H1 (cell line): Measurements from ENCODE around the gene PDHX. TPM values are rescaled to one million over a fixed set of nuclear protein-coding genes. Genes with fewer than 3 reads are reported as not detected.

Experiments
- CTCF ChIA-PET: fragments of 300-600 bp; sonication (Branson Sonifier 250); formaldehyde crosslinking; loops from one replicate; lab custom pipeline; 2021; ENCODE audit not compliant: partially characterized antibody; lab: Charles Lee
- POLR2A ChIA-PET: fragments of 300-600 bp; sonication (Branson Sonifier 250); formaldehyde crosslinking; loops from one replicate; lab custom pipeline; 2021; ENCODE audit warnings: inconsistent platforms; ENCODE audit not compliant: partially characterized antibody; lab: Charles Lee
- DNase-seq, 2 experiments: peaks; one replicate each; pipeline versions ENCODE4 v3.0.0 to v3.0.0-alpha.2; 2010 to 2022; ENCODE audit warnings: low spot score in 2 of 2, low read depth in 1 of 2, mixed read lengths in 1 of 2
- FAIRE-seq: peaks from 2 replicates; lab custom pipeline; 2011; peaks lifted over from hg19 to GRCh38; lab: Jason Lieb, UNC
- H2AFZ ChIP-seq: 2 replicates; pipeline ENCODE4 v1.8.1; 2012; ENCODE audit warnings: low read length, inconsistent platforms
- H2AK5ac ChIP-seq: 2 replicates; pipeline ENCODE4 v1.6.1; 2013; ENCODE audit warnings: low read depth, low read length
- H2BK120ac ChIP-seq: replicated peaks from 2 replicates; pipeline ENCODE3; 2013; ENCODE audit warnings: low read depth, low read length, inconsistent platforms
- H2BK12ac ChIP-seq: 2 replicates; pipeline ENCODE4 v1.6.1; 2013; ENCODE audit warnings: low read depth, low read length
- H2BK15ac ChIP-seq: 2 replicates; pipeline ENCODE4 v1.6.1; 2013; ENCODE audit warnings: low read length
- H2BK20ac ChIP-seq: 2 replicates; pipeline ENCODE4 v1.6.1; 2013; ENCODE audit warnings: low read length
- H2BK5ac ChIP-seq: 2 replicates; pipeline ENCODE4 v1.6.1; 2013; ENCODE audit warnings: low read depth, low read length
- H3K14ac ChIP-seq: 2 replicates; pipeline ENCODE4 v1.6.1; 2013; ENCODE audit warnings: inconsistent platforms; ENCODE audit not compliant: insufficient read length
- H3K18ac ChIP-seq: 2 replicates; pipeline ENCODE4 v1.6.1; 2013; ENCODE audit warnings: low read length; ENCODE audit errors: extremely low read depth
- H3K23ac ChIP-seq: 2 replicates; pipeline ENCODE4 v1.6.1; 2013; ENCODE audit warnings: inconsistent platforms; ENCODE audit not compliant: insufficient read length
- H3K23me2 ChIP-seq: 2 replicates; pipeline ENCODE4 v1.6.1; 2013; ENCODE audit warnings: low read depth, low read length
- H3K27ac ChIP-seq: 2 replicates; pipeline ENCODE4 v1.6.1; 2011; ENCODE audit warnings: low read depth, low read length, inconsistent platforms
- H3K27me3 ChIP-seq, 4 experiments: replicated peaks in 1 of 4; 1 replicate in 1 of 4; 2 replicates in 3 of 4; pipeline versions ENCODE4 v1.6.1 to v1.8.1; 2011 to 2013; ENCODE audit warnings: low read length in 3 of 4, mild to moderate bottlenecking in 3 of 4, inconsistent platforms in 2 of 4, mixed read lengths in 2 of 4, moderate library complexity in 1 of 4; ENCODE audit not compliant: control insufficient read depth in 3 of 4, insufficient read depth in 3 of 4; ENCODE audit errors: extremely low read depth in 1 of 4
- H3K36me3 ChIP-seq, 4 experiments: 2 replicates each; pipeline versions ENCODE4 v1.6.1 to v1.8.1; 2011 to 2013; ENCODE audit warnings: mild to moderate bottlenecking in 4 of 4, low read length in 3 of 4, moderate library complexity in 2 of 4, control low read depth in 1 of 4, inconsistent platforms in 1 of 4; ENCODE audit not compliant: insufficient read depth in 4 of 4, control insufficient read depth in 2 of 4
- H3K4ac ChIP-seq: replicated peaks from 2 replicates; pipeline ENCODE3; 2013; ENCODE audit warnings: low read length, low read depth, mixed read lengths, inconsistent platforms; ENCODE audit not compliant: insufficient read length
- H3K4me1 ChIP-seq, 4 experiments: replicated peaks in 1 of 4; 1 replicate in 1 of 4; 2 replicates in 3 of 4; pipeline versions ENCODE4 v1.6.1 to v1.8.1; 2011 to 2013; ENCODE audit warnings: low read length in 3 of 4, inconsistent platforms in 2 of 4, mixed read lengths in 1 of 4; ENCODE audit not compliant: insufficient read depth in 4 of 4, control insufficient read depth in 3 of 4
- H3K4me2 ChIP-seq, 2 experiments: 2 replicates each; pipeline versions ENCODE4 v1.6.1 to v1.8.1; 2011 to 2013; ENCODE audit warnings: low read depth in 2 of 2, low read length in 2 of 2, control low read depth in 1 of 2, inconsistent platforms in 1 of 2, mild to moderate bottlenecking in 1 of 2; ENCODE audit not compliant: insufficient read depth in 1 of 2
- H3K4me3 ChIP-seq, 4 experiments: fragments of 200-600, 300-600 bp in 1 of 4; sonication (generic), shearing (Covaris generic), sonication (Bioruptor Twin) in 1 of 4; 2 replicates each; pipeline versions ENCODE4 v1.5.1 to v1.8.1; 2011 to 2016; ENCODE audit warnings: low read length in 4 of 4, low read depth in 3 of 4, control low read depth in 2 of 4, inconsistent platforms in 2 of 4, mild to moderate bottlenecking in 2 of 4, mixed read lengths in 1 of 4, moderate library complexity in 1 of 4; ENCODE audit not compliant: insufficient read depth in 2 of 4; ENCODE audit errors: extremely low read depth in 1 of 4
- H3K56ac ChIP-seq: replicated peaks from 2 replicates; pipeline ENCODE3; 2013; ENCODE audit warnings: low read depth, mild to moderate bottlenecking, mixed read lengths, low read length, inconsistent platforms; ENCODE audit not compliant: insufficient read length
- H3K79me1 ChIP-seq: 2 replicates; pipeline ENCODE4 v1.6.1; 2013; ENCODE audit warnings: low read depth, low read length, control low read depth
- H3K79me2 ChIP-seq, 2 experiments: 2 replicates each; pipeline versions ENCODE4 v1.6.1 to v1.8.1; 2012 to 2013; ENCODE audit warnings: low read length in 2 of 2, mild to moderate bottlenecking in 2 of 2, inconsistent platforms in 1 of 2; ENCODE audit not compliant: insufficient read depth in 2 of 2, control insufficient read depth in 1 of 2
- H3K9ac ChIP-seq, 4 experiments: replicated peaks in 1 of 4; 1 replicate in 1 of 4; 2 replicates in 3 of 4; pipeline versions ENCODE4 v1.6.1 to v1.8.1; 2011 to 2013; ENCODE audit warnings: low read depth in 3 of 4, low read length in 3 of 4, control low read depth in 2 of 4, mild to moderate bottlenecking in 2 of 4, moderate library complexity in 2 of 4, inconsistent platforms in 1 of 4; ENCODE audit errors: extremely low read depth in 1 of 4
- H3K9me3 ChIP-seq, 2 experiments: 2 replicates each; pipeline versions ENCODE4 v1.6.1 to v1.8.1; 2012 to 2013; ENCODE audit warnings: mild to moderate bottlenecking in 2 of 2, moderate library complexity in 2 of 2, control low read depth in 1 of 2, inconsistent platforms in 1 of 2, low read depth in 1 of 2, low read length in 1 of 2, mixed read lengths in 1 of 2; ENCODE audit not compliant: insufficient read depth in 2 of 2
- H4K20me1 ChIP-seq, 2 experiments: replicated peaks in 1 of 2; 2 replicates each; pipeline versions ENCODE3 to v1.8.1; 2011 to 2013; ENCODE audit warnings: inconsistent platforms in 2 of 2, low read length in 2 of 2, mild to moderate bottlenecking in 1 of 2; ENCODE audit not compliant: insufficient read depth in 2 of 2, control insufficient read depth in 1 of 2
- H4K5ac ChIP-seq: 2 replicates; pipeline ENCODE4 v1.6.1; 2013; ENCODE audit warnings: low read length, low read depth, mixed read lengths, inconsistent platforms; ENCODE audit not compliant: insufficient read length
- H4K8ac ChIP-seq: 2 replicates; pipeline ENCODE4 v1.8.0; 2013; ENCODE audit warnings: mild to moderate bottlenecking, moderate library complexity, low read length, inconsistent platforms; ENCODE audit not compliant: insufficient read depth; ENCODE audit errors: extremely low read depth
- H4K91ac ChIP-seq: replicated peaks from 2 replicates; pipeline ENCODE3; 2013; ENCODE audit warnings: low read length, mixed read lengths, inconsistent platforms; ENCODE audit not compliant: insufficient read length
- ASH2L ChIP-seq: fragments of 200-600, 300-600 bp; sonication (generic); IDR thresholded peaks from one replicate; pipeline ENCODE4 v1.7.1; 2017; ENCODE audit warnings: low read length
- ATF2 ChIP-seq: IDR thresholded peaks from 2 replicates; pipeline ENCODE4 v1.6.1; 2012; ENCODE audit warnings: low read length, inconsistent platforms
- BACH1 ChIP-seq: IDR thresholded peaks from 2 replicates; pipeline ENCODE4 v1.6.1; 2012; ENCODE audit warnings: low read length, improper control_type of control experiment
- BCL11A ChIP-seq, 2 experiments: IDR thresholded peaks; one replicate each; pipeline ENCODE4 v1.6.1; 2011; ENCODE audit warnings: low read depth in 2 of 2, low read length in 2 of 2, mild to moderate bottlenecking in 2 of 2
- EP300 ChIP-seq, 2 experiments: IDR thresholded peaks; 1 replicate in 1 of 2; 2 replicates in 1 of 2; pipeline ENCODE4 v1.6.1; 2011 to 2012; ENCODE audit warnings: low read depth in 2 of 2, low read length in 2 of 2, mild to moderate bottlenecking in 2 of 2, borderline replicate concordance in 1 of 2, inconsistent platforms in 1 of 2, moderate library complexity in 1 of 2
- FOSL1 ChIP-seq: IDR thresholded peaks from 2 replicates; pipeline ENCODE4 v1.6.1; 2011; ENCODE audit warnings: mild to moderate bottlenecking, low read depth, low read length, moderate library complexity; ENCODE audit not compliant: insufficient read depth
- HDAC2 ChIP-seq, 2 experiments: fragments of 300-600 bp in 1 of 2; sonication (generic) in 1 of 2; IDR thresholded peaks; 2 replicates each; pipeline ENCODE4 v1.6.1; 2011 to 2012; ENCODE audit warnings: low read depth in 2 of 2, low read length in 2 of 2, mild to moderate bottlenecking in 2 of 2, moderate library complexity in 2 of 2, borderline replicate concordance in 1 of 2, inconsistent platforms in 1 of 2
- RFX5 ChIP-seq: IDR thresholded peaks from 2 replicates; pipeline ENCODE4 v1.6.1; 2011; ENCODE audit warnings: low read depth, low read length, improper control_type of control experiment, borderline replicate concordance
- SP2 ChIP-seq: IDR thresholded peaks from 2 replicates; pipeline ENCODE4 v1.6.1; 2012; ENCODE audit warnings: mild to moderate bottlenecking, low read length, inconsistent platforms
- TAF1 ChIP-seq: IDR thresholded peaks from 2 replicates; pipeline ENCODE4 v1.6.1; 2011; ENCODE audit warnings: mild to moderate bottlenecking, low read depth, low read length
- TBP ChIP-seq: IDR thresholded peaks from 2 replicates; pipeline ENCODE4 v1.6.1; 2011; ENCODE audit warnings: low read depth, low read length, improper control_type of control experiment
- WGBS, 2 experiments: shearing (Covaris generic) in 1 of 2; methylation state at CpG; one replicate each; pipeline versions ENCODE4 v1.1.6 to v1.1.7; 2013 to 2015; ENCODE audit warnings: low lambda C conversion rate in 2 of 2, mixed read lengths in 2 of 2, inconsistent platforms in 1 of 2, low coverage in 1 of 2, missing lambda C conversion rate in 1 of 2; ENCODE audit not compliant: insufficient replicate concordance in 2 of 2, insufficient coverage in 1 of 2, insufficient read length in 1 of 2; ENCODE audit errors: extremely low coverage in 1 of 2, missing lambda C conversion rate in 1 of 2; 5-methylcytosine and 5-hydroxymethylcytosine counted together
- polyA plus RNA-seq, 7 experiments: library from polyadenylated mRNA; depleted of rRNA in 3 of 7; stranded (reverse) in 5 of 7; unstranded in 2 of 7; fragments of >200 nt in 5 of 7; fragments of 200-250 nt in 2 of 7; gene quantifications; 1 replicate in 5 of 7; 2 replicates in 1 of 7; 4 replicates in 1 of 7; pipeline versions ENCODE4 v1.2.1 to v1.2.3, GENCODE V29; 2011 to 2013; ENCODE audit warnings: missing spikeins in 2 of 7, mixed read lengths in 2 of 7
- total RNA-seq: library from RNA; stranded (reverse); fragmentation: NEBNext Ultra II Directional; extraction: Animal tissue kit (Norgen Biotek cat#: 25700); gene quantifications from 2 replicates; pipeline ENCODE4 v1.2.1, GENCODE V29; 2021

PDHX gene
- total and polyA plus RNA-seq, 2 of the 8 experiments (the other 6 are each of a cell fraction or from before 2014, with no cell fraction given): 12.4 to 51.9 TPM

GRCh38 chr11:35036639-35037038 is 120.2 kb downstream of the PDHX start:
- no peak overlapping the region for H3K14ac ChIP-seq
- FAIRE-seq: no peak
- 86% methylated on average over 3 of the region's 3 CpGs; no CpG with 5 or more reads in 1 of the 2 experiments for WGBS, 2 experiments
- no peak for TF ChIP-seq RFX5
- no peak for TF ChIP-seq SP2
- TF ChIP-seq ATF2: no peak
- no peak for TF ChIP-seq EP300 (IDR thresholded peaks at IDR 0.05; ENCODE audit: borderline replicate concordance in 1 of 2, low read depth in 2 of 2, low read length in 2 of 2)
- no peak for TF ChIP-seq TBP
- TF ChIP-seq FOSL1: no peak
- no peak for TF ChIP-seq BACH1
- no peak for TF ChIP-seq ASH2L
- no peak for TF ChIP-seq HDAC2 (IDR thresholded peaks at IDR 0.05; ENCODE audit: borderline replicate concordance in 1 of 2, low read depth in 2 of 2, low read length in 2 of 2)
- no peak for TF ChIP-seq BCL11A (IDR thresholded peaks at IDR 0.05; ENCODE audit: low read depth in 2 of 2, low read length in 2 of 2)
- TF ChIP-seq TAF1: no peak

More at GRCh38 chr11:35036639-35037038, 120.2 kb downstream of the PDHX start:
- H3K4me2 ChIP-seq: no peak overlapping the region
- H3K56ac ChIP-seq: no peak overlapping the region
- no peak overlapping the region for H4K5ac ChIP-seq
- no peaks in the 10 kb centered on the region for H3K79me1 ChIP-seq
- no peaks in the 10 kb centered on the region for H3K36me3 ChIP-seq
- CTCF ChIA-PET: interaction anchor here (0.5 to 1.4 kb wide), 2 partner anchors 28 to 147 kb away, joined by 3 read pairs; no protein-coding TSS in a partner anchor
- H2AFZ ChIP-seq: no peak overlapping the region
- H3K27me3 ChIP-seq: peaks cover 0 to 1% (median 0%) of the 10 kb centered on the region in 4 experiments; a peak in 1 of 7 replicates
- H2AK5ac ChIP-seq: no peak overlapping the region
- no peak overlapping the region for H2BK15ac ChIP-seq
- H4K8ac ChIP-seq: no peak overlapping the region
- H4K91ac ChIP-seq: no peak overlapping the region
- H3K9ac ChIP-seq: no peak overlapping the region
- no peak overlapping the region for H2BK20ac ChIP-seq
- POLR2A ChIA-PET: no interaction called here
- no peak overlapping the region for H2BK5ac ChIP-seq
- H3K4ac ChIP-seq: no peak overlapping the region
- H3K79me2 ChIP-seq: no peaks in the 10 kb centered on the region
- no peak overlapping the region for H2BK12ac ChIP-seq
- H3K9me3 ChIP-seq: no peaks in the 10 kb centered on the region
- H3K4me1 ChIP-seq: peaks cover 0 to 2% (median 0%) of the 10 kb centered on the region in 4 experiments; a peak in 1 of 7 replicates
- H4K20me1 ChIP-seq: no peaks in the 10 kb centered on the region
- no peak overlapping the region for H3K27ac ChIP-seq
- no peak for DNase-seq
- H3K23me2 ChIP-seq: no peaks in the 10 kb centered on the region
- no peak overlapping the region for H2BK120ac ChIP-seq
- no peak overlapping the region for H3K23ac ChIP-seq
- H3K4me3 ChIP-seq: no peak overlapping the region
- H3K18ac ChIP-seq: no peak overlapping the region
